Upper lobe of left lung (tissue), 4 donors: Measurements from ENCODE around the gene TBCB.

Experiments used
- CTCF ChIP-seq, 6 experiments: fragments of 450-650 bp in 4 of 6; fragments of 200-600 bp in 2 of 6; sonication (generic) in 2 of 6; IDR thresholded peaks; one replicate each; pipeline ENCODE4 v1.5.1; 2016 to 2019; ENCODE audit warnings: antibody characterized with exemption in 6 of 6
- POLR2AphosphoS5 ChIP-seq, 2 donors: sonication (generic); formaldehyde crosslinking; IDR thresholded peaks; one replicate each; pipeline ENCODE4 v1.5.1; 2017; ENCODE audit warnings: antibody characterized with exemption in 2 of 2

- TF ChIP-seq CTCF (IDR thresholded peaks at IDR 0.05) = no peak
- TF ChIP-seq POLR2AphosphoS5 (IDR thresholded peaks at IDR 0.05) = no peak
These were observed 18.2 kb upstream of the TBCB start for GRCh38 chr19:36097036-36097435.
